Stimulated activated CD4-positive, alpha-beta T cell treated with anti-CD3 and anti-CD28 coated beads, TNF-alpha, amount 100 ng/mL, for 24 hours (primary cell): ENCODE data around the gene COL9A1.

Experiments used
- DNase-seq, 3 experiments: peaks; one replicate each; pipeline ENCODE4 v3.0.0-alpha.2; 2020; ENCODE audit warnings: low read depth in 3 of 3

Gene COL9A1

DNA sequence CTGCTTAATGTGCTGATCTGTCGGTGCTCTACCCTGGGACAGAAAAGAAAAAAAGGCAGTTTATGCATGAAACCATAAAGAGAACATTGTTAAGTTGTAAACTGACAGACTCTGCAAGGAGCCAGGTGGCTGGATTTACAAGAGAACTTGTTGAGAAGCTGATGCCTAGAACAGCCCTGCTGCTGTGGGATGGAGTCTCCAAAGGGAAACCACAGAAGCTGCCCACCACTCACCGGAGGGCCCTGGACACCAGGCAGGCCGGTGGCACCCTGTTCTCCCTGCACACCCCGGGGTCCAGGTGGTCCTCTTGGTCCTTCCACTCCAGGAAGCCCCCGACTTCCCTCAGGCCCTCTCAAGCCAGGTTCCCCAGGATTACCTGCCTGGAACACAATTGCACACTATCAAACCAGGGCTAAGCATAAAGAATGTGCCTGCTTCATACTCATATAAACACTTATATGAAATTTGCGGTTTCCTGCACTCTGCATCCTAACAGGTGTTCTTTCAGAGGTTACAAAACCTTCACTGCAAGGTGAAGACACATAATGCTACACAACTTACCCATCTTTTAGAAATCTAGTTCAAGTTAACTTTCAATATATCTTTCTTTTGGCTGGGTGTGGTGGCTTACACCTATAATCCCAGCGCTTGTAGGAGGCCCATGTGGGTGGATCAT is 68.2 kb downstream of the COL9A1 start:
- no peak for DNase-seq

- no peak for DNase-seq
Observed at GRCh38 chr6:70231311-70231710, 71.6 kb downstream of the COL9A1 start.

- no peak for DNase-seq
Observed at GRCh38 chr6:70225055-70225454, 77.8 kb downstream of the COL9A1 start.

DNA sequence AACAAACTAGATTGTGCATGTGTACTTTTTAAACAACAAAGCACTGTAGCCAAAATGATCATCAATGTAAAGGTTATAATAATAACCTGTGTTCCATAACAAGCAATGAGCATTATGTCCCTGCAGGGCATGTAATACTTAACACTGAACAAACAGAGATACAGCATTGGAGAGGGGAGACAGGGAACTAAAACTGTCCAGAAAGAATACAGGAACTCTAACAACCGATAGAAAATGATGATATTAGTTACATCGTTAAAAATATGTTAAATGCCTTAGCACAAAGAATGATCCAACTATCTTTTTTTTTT is 80.5 kb downstream of the COL9A1 start:
- DNase-seq = no peak

- DNase-seq = no peak
Observed at GRCh38 chr6:70221715-70222438, 81.0 kb downstream of the COL9A1 start.

DNA sequence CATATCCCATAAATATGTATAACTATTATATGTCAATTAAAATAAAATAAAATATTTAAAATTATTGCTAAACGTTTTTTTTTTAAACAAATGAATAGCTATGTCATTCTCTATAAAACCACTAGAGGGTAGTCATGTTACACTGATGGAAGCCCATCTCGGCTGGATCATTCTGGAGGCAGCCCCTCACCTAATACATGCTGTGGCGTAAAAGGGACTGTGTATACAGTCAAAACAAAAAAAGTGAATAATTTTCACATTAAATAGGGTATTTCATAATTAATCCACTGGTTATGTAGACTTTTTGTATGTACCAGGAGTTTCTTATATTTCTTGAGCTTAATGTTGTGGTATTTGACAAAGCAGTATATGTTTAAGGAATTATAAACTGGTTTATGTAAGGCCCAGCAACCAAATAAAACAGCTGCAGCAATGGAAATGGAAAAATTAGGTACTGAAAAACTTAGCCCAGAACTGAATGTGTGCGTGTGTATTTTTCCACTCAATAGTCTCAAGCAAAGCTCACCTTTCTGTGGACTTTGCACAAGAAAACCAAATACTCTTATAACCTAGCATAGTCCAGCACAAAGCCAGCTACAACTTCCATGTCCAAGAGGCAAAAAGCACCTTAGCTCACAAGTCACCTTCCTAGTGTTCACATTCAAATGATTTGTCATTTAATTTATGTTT is 81.7 kb downstream of the COL9A1 start:
- no peak for DNase-seq

GRCh38 chr6:70219943-70220613 is 82.8 kb downstream of the COL9A1 start:
- DNase-seq = no peak

GRCh38 chr6:70216767-70217166 is 86.1 kb downstream of the COL9A1 start:
- DNase-seq = no peak

DNA sequence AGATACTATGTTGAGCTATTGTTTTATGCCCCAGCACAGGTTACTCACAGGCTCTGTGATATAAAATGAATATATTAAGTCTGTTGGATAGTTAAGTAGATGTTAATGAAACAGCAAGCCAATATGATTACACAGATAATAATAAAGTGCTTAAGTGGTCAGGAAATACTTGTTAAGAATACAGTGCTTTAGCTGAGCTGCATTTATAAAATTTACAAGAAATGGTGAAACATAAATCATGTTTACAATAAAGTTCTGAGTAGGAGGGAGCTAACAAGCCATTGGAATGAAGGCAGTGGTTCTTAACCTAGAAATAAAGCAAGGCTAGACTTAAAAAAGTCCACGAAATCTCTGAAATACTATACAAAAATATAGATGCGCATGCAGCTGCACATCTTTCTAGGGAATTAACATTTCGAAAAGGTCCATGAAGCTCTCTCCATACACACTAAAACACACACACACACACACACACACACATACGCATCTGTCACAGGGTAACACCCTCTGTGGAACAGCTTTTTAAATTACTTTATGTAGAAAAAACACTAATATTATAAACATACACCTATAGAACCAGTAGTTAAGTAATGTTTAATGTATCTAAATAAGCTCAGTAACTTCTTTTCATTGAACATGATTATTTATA is 87.3 kb downstream of the COL9A1 start:
- DNase-seq = no peak

- no peak for DNase-seq
Observed at GRCh38 chr6:70210462-70210861, 92.4 kb downstream of the COL9A1 start.

GRCh38 chr6:70208235-70208790 is 94.6 kb downstream of the COL9A1 start:
- DNase-seq = no peak

DNA sequence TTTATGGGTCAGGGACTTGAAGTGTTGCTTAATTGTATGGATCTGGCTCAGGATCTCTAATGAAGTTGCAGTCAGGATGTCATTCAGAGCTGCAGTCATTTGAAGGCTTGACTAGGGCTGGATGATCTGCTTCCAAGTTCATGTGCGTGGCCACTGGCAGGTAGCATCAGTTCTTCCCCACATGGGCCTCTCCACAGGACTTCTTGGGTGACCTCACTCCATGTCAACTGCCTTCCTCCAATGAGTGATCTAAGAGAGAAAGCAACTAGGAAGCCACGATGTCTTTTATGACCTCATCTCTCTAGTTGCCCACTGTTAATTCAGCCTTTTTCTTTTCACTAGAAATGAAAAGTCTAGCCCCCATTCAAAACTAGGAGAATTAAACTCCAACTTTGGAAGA is 104.1 kb downstream of the COL9A1 start:
- DNase-seq = no peak

DNA sequence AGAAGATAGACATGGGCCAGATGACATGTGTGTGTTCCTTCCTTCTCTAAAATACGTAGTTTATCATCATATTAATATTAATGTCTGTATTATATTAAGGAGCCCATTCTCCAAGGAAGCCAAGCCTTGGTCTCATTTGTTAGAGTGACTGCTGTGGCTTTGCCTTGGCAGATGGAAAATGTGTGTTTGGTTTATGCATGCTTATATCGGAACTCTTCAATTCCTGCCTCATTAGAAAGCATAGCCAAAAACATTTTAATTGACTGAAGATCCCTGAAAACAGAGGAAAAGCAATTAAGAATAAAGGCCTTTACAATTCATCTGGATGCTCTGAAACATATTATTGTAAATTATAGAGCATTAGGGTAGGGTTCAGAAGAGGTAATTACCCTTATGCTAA is 106.4 kb downstream of the COL9A1 start:
- no peak for DNase-seq

DNA sequence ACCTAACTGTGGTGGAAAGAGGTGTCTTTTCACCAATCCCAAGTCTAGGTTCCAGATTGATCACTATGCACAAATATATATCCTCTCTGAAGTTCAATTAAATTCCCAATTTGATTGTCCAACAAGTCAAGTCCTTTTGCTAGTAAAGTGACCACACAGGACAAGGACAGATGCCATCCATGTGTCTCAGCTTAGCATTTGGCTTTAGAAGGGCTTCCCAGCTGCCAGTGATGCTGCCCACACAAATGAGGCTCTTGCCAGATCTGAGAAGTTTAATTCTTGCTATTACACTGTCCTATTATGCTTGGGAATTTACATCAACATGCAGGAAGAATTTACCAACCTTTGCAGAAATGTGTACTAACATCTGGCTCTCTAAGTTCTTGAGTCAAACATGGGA is 108.5 kb downstream of the COL9A1 start:
- DNase-seq = no peak

DNA sequence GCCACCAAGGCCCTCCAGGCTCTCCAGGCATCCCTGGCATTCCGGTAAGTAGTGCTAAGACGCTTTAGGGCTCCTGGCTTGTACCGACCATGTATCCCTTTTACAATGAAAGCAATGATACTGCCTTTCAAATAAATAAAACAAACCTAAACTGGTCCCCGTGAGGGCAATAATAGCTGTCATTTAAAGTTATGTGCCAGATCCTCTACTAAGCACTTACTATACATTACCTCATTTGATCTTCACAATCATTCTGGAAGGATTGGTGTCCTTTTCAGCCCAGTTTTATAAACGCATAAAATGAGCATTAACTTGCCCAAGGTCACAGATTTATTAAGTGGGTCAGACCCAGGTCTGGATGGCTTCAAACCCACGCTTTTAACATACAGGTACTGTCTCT is 114.7 kb downstream of the COL9A1 start:
- no peak for DNase-seq

- no peak for DNase-seq
Observed at GRCh38 chr6:70186461-70186860, 116.4 kb downstream of the COL9A1 start.

- no peak for DNase-seq
Observed at GRCh38 chr6:70184723-70185122, 118.2 kb downstream of the COL9A1 start.

GRCh38 chr6:70183538-70183937 is 119.3 kb downstream of the COL9A1 start:
- no peak for DNase-seq

GRCh38 chr6:70180901-70181599 is 121.8 kb downstream of the COL9A1 start:
- no peak for DNase-seq

DNA sequence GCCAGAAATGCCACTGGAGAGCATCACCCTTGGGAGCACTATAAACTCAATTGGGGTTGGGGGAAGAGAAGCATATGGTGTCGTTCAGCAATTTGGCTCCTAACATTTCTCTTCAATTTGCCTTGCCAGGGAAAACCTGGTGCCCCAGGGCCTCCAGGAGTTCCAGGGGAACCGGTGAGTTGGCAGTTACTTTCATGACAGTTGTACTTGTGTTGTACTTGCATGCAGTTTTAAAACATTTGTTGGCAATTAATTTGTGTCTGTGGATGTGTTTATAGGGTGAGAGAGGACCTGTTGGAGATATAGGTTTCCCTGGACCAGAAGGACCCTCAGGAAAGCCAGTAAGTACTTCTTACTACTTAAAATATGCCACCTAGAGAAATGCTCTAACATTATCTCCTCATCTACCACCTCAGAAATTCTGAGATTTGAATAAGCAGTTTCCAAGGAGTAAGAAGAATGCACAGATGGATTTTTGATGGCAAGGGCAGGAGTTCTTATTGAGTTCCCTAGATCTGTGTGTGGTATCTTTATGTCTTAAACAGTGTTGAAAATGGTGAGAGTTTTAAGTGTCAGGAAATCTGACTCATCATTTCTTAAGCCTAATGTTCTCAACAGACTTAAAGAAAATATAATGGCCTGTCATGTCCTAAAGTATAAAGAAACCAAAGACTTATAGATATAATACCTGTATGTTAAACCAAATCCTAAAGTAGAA is 122.5 kb downstream of the COL9A1 start:
- no peak for DNase-seq
